CD4-positive, alpha-beta T cell treated with Interleukin-12 subunit alpha and Interleukin-12 subunit beta, for 1 hour (primary cell): Measurements from ENCODE around the gene PLEKHG3.

ENCODE experiments used
- DNase-seq: peaks from one replicate; pipeline ENCODE4 v3.0.0-alpha.2; 2020

Gene PLEKHG3

DNA sequence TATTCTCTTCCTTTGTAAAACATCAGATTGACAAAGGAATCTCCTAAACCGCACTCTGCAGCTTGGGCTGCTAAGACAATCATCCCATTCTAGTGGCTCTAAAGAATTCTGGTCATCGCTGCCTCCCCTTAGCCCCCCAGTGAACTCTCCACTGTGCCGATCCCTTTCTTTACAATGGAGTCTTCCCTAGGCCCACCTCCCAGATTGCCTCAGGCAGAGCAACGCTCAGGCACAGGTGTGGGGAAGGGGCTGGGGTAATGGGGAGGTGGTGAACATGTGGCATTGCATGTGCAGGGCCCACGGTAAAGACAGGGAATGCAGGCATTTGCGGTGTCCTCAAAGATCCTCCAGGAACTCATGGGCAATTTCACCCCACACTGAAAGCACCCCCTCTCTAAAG is 86.3 kb downstream of the PLEKHG3 start:
- DNase-seq = no peak

GRCh38 chr14:64792231-64792630 is 88.0 kb downstream of the PLEKHG3 start:
- DNase-seq = no peak

GRCh38 chr14:64792871-64793560 is 88.8 kb downstream of the PLEKHG3 start:
- DNase-seq = no peak

GRCh38 chr14:64795211-64795610 is 91.0 kb downstream of the PLEKHG3 start:
- DNase-seq = no peak

DNA sequence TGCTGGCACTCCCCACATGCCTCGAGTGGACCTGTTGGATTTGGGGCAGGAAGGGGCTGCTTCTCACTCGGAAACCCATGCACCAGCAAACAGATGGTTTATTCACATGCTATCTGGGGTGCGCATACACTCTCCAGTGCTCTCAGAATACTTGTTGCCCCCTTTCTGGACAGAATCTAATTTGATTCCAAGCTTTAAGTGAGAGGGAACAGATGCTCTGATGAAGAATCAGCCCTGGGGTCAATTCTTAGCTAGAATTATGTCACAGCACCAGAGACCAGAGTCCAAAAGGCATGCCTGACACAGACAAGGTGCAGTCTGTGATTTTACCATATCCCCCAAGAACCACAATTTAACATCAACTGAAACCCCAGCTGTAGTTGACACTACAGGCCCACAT is 91.7 kb downstream of the PLEKHG3 start:
- DNase-seq = no peak

DNA sequence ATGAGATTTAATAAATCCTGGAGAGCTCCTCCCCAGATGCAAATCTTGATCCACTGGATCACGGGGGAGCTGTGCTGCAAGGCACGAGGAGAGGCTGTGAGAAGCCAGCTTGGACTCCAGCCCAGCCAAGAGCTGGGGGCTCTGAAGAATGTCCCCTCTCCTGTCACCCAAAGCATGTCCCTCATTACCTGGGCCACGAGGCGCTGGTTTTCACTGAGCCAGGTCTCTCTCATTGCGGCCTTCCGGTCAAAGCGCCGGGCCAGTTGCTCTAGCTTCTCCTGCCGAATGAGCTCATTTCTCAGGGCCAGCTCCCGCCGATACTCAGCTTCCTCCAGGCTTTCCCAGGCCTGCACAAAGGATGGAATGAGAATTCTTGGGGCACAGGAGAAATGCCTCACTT is 92.1 kb downstream of the PLEKHG3 start:
- DNase-seq = no peak

GRCh38 chr14:64799555-64799954 is 95.3 kb downstream of the PLEKHG3 start:
- DNase-seq = no peak
